Measurements from ENCODE around the gene STIM1. TPM values are rescaled to one million over a fixed set of nuclear protein-coding genes. Genes with fewer than 3 reads are reported as not detected.
"Not testable (repeated sequence)": the region's sequence is repeated elsewhere in the genome, so short reads cannot be mapped to it uniquely, and the experiment has no call there.

Gene STIM1
- total and polyA plus RNA-seq, 4 donors: 12.1 to 56.4 (median 41.2) TPM

- H3K36me3 ChIP-seq (ENCODE audit: control insufficient read depth in 4 of 4, insufficient read depth in 4 of 4, low read length in 4 of 4): no peaks in the 10 kb centered on the region
- no peak for DNase-seq
- no peaks in the 10 kb centered on the region for H3K27me3 ChIP-seq (ENCODE audit: control insufficient read depth in 3 of 3, insufficient read depth in 3 of 3, low read length in 2 of 3)
- H3K4me1 ChIP-seq (ENCODE audit: control insufficient read depth in 5 of 5, insufficient read depth in 5 of 5, low read length in 5 of 5): no peaks in the 10 kb centered on the region
- TF ChIP-seq, protein P1, sequence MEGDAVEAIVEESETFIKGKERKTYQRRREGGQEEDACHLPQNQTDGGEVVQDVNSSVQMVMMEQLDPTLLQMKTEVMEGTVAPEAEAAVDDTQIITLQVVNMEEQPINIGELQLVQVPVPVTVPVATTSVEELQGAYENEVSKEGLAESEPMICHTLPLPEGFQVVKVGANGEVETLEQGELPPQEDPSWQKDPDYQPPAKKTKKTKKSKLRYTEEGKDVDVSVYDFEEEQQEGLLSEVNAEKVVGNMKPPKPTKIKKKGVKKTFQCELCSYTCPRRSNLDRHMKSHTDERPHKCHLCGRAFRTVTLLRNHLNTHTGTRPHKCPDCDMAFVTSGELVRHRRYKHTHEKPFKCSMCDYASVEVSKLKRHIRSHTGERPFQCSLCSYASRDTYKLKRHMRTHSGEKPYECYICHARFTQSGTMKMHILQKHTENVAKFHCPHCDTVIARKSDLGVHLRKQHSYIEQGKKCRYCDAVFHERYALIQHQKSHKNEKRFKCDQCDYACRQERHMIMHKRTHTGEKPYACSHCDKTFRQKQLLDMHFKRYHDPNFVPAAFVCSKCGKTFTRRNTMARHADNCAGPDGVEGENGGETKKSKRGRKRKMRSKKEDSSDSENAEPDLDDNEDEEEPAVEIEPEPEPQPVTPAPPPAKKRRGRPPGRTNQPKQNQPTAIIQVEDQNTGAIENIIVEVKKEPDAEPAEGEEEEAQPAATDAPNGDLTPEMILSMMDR (IDR thresholded peaks at IDR 0.05; ENCODE audit: control extremely low read depth, extremely low read depth): no peak
- H3K9ac ChIP-seq (ENCODE audit: insufficient read depth in 1 of 2, low read length in 2 of 2): no peak overlapping the region
- H3K4me3 ChIP-seq: no peak overlapping the region
- H3K9me3 ChIP-seq (ENCODE audit: control insufficient read depth in 4 of 4, insufficient read depth in 3 of 4, low read length in 3 of 4): no peaks in the 10 kb centered on the region
- no peak overlapping the region for H3K27ac ChIP-seq (ENCODE audit: low read depth in 1 of 2, low read length in 1 of 2)
- ATAC-seq (ENCODE audit: insufficient read depth, low FRiP score): no peak
Observed at GRCh38 chr11:4008116-4008515, 152.7 kb downstream of the STIM1 start.

DNA sequence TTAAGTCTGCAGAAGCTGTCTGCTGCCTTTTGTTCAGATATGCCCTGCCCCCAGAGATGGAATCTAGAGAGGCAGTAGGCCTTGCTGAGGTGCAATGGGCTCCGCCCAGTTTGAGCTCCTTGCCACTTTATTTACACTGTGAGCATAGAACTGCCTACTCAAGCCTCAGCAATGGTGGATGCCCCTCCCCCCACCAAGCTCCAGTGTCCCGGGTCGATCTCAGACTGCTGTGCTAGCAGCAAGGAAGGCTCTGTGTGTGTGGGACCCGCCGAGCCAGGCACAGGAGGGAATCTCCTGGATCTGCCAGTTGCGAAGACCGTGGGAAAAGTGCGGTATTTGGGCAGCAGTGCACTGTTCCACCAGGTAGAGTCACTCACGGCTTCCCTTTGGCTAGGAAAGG, 161.1 kb downstream of the STIM1 start:
- not testable (repeated sequence) for H3K9ac ChIP-seq (ENCODE audit: insufficient read depth in 1 of 2, low read length in 2 of 2); H3K27ac ChIP-seq (ENCODE audit: low read depth in 1 of 2, low read length in 1 of 2); ATAC-seq (ENCODE audit: insufficient read depth, low FRiP score); H3K9me3 ChIP-seq (ENCODE audit: control insufficient read depth in 4 of 4, insufficient read depth in 3 of 4, low read length in 3 of 4); H3K27me3 ChIP-seq (ENCODE audit: control insufficient read depth in 3 of 3, insufficient read depth in 3 of 3, low read length in 2 of 3); H3K36me3 ChIP-seq (ENCODE audit: control insufficient read depth in 4 of 4, insufficient read depth in 4 of 4, low read length in 4 of 4); DNase-seq; H3K4me1 ChIP-seq (ENCODE audit: control insufficient read depth in 5 of 5, insufficient read depth in 5 of 5, low read length in 5 of 5); H3K4me3 ChIP-seq
- 85 to 86% methylated on average over 9 of the region's 9 CpGs for WGBS, 2 donors

DNA sequence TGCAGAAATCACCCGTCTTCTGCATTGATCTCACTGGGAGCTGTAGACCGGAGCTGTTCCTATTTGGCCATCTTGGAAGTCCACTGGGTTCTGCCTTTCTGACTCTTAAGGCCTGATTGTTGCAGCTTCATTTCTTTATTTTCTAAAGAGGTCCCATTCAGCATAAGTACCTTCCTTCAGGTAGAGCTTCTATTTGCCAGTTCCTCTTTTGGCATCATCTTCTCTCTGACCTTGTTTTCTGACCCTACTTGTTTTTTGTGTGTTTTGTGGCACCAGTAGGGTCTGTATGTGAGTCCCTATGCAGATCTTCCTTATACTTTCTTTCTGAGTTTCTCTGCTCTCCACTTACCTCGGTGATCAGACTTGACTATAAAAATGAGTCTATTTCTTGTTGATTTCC, 161.7 kb downstream of the STIM1 start:
- 89 to 95% methylated on average over 3 of the region's 3 CpGs for WGBS, 2 donors
- Histone ChIP-seq H3K27me3 (ENCODE audit: control insufficient read depth in 3 of 3, insufficient read depth in 3 of 3, low read length in 2 of 3) (no peaks in the 10 kb centered on the region), H3K27ac (ENCODE audit: low read depth in 1 of 2, low read length in 1 of 2) (no peak overlapping the region), H3K9ac (ENCODE audit: insufficient read depth in 1 of 2, low read length in 2 of 2) (no peak overlapping the region), H3K9me3 (ENCODE audit: control insufficient read depth in 4 of 4, insufficient read depth in 3 of 4, low read length in 3 of 4) (no peaks in the 10 kb centered on the region), H3K4me1 (ENCODE audit: control insufficient read depth in 5 of 5, insufficient read depth in 5 of 5, low read length in 5 of 5) (peaks cover 0 to 3% (median 0%) of the 10 kb centered on the region in 5 donors), H3K36me3 (ENCODE audit: control insufficient read depth in 4 of 4, insufficient read depth in 4 of 4, low read length in 4 of 4) (no peaks in the 10 kb centered on the region), H3K4me3 (no peak overlapping the region)
- TF ChIP-seq, protein P1 (IDR thresholded peaks at IDR 0.05; ENCODE audit: control extremely low read depth, extremely low read depth): no peak
- ATAC-seq (ENCODE audit: insufficient read depth, low FRiP score) (no peak), DNase-seq (no peak)

- TF ChIP-seq, protein P1 (IDR thresholded peaks at IDR 0.05; ENCODE audit: control extremely low read depth, extremely low read depth): no peak
- WGBS, 2 donors: 95 to 98% methylated on average over 2 of the region's 2 CpGs
- ATAC-seq (ENCODE audit: insufficient read depth, low FRiP score) (no peak), DNase-seq (no peak)
- Histone ChIP-seq H3K9ac (ENCODE audit: insufficient read depth in 1 of 2, low read length in 2 of 2) (no peak overlapping the region), H3K36me3 (ENCODE audit: control insufficient read depth in 4 of 4, insufficient read depth in 4 of 4, low read length in 4 of 4) (no peaks in the 10 kb centered on the region), H3K9me3 (ENCODE audit: control insufficient read depth in 4 of 4, insufficient read depth in 3 of 4, low read length in 3 of 4) (peaks cover 0 to 1% (median 0%) of the 10 kb centered on the region in 4 donors), H3K27ac (ENCODE audit: low read depth in 1 of 2, low read length in 1 of 2) (no peak overlapping the region), H3K27me3 (ENCODE audit: control insufficient read depth in 3 of 3, insufficient read depth in 3 of 3, low read length in 2 of 3) (no peaks in the 10 kb centered on the region), H3K4me1 (ENCODE audit: control insufficient read depth in 5 of 5, insufficient read depth in 5 of 5, low read length in 5 of 5) (peaks cover 0 to 3% (median 0%) of the 10 kb centered on the region in 5 donors), H3K4me3 (no peak overlapping the region)
Observed at GRCh38 chr11:4018641-4019040, 163.2 kb downstream of the STIM1 start.
